HG03060 (cell line): ENCODE data around the gene PDZD2.

Experiments
- ATAC-seq: cut with Tn5 transposase; IDR thresholded peaks from one replicate; pipeline ENCODE4 v1.9.1; 2021; ENCODE audit warnings: low read depth, moderate number of reproducible peaks; ENCODE audit not compliant: unreplicated experiment

PDZD2 gene

DNA sequence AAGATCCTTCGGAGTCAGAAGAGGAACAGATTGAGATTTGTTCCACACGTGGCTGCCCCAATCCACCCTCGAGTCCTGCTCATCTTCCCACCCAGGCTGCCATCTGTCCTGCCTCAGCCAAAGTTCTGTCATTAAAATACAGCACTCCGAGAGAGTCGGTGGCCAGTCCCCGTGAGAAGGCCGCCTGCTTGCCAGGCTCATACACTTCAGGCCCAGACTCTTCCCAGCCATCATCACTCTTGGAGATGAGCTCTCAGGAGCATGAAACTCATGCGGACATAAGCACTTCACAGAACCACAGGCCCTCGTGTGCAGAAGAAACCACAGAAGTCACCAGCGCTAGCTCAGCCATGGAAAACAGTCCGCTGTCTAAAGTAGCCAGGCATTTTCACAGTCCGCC is 449.3 kb downstream of the PDZD2 start:
- ATAC-seq, result no peak

DNA sequence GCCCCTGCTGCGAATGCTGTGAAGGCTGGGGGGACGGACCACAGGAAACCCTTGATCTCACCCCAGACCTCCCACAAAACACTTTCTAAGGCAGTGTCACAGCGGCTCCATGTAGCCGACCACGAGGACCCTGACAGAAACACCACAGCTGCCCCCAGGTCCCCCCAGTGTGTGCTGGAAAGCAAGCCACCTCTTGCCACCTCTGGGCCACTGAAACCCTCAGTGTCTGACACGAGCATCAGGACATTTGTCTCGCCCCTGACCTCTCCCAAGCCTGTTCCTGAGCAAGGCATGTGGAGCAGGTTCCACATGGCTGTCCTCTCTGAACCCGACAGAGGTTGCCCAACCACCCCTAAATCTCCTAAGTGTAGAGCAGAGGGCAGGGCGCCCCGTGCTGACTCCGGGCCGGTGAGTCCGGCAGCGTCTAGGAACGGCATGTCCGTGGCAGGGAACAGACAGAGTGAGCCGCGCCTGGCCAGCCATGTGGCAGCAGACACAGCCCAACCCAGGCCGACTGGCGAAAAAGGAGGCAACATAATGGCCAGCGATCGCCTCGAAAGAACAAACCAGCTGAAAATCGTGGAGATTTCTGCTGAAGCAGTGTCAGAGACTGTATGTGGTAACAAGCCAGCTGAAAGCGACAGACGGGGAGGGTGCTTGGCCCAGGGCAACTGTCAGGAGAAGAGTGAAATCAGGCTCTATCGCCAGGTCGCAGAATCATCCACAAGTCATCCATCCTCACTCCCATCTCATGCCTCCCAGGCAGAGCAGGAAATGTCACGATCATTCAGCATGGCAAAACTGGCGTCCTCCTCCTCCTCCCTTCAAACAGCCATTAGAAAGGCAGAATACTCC is 450.4 kb downstream of the PDZD2 start:
- no peak for ATAC-seq

DNA sequence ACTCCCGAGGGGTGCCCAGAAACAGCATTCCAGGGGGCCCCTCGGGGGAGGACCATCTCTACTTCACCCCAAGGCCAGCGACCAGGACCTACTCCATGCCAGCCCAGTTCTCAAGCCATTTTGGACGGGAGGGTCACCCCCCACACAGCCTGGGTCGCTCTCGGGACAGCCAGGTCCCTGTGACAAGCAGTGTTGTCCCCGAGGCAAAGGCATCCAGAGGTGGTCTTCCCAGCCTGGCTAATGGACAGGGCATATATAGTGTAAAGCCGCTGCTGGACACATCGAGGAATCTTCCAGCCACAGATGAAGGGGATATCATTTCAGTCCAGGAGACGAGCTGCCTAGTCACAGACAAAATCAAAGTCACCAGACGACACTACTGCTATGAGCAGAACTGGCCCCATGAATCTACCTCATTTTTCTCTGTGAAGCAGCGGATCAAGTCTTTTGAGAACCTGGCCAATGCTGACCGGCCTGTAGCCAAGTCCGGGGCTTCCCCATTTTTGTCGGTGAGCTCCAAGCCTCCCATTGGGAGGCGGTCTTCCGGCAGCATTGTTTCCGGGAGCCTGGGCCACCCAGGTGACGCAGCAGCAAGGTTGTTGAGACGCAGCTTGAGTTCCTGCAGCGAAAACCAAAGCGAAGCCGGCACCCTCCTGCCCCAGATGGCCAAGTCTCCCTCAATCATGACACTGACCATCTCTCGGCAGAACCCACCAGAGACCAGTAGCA is 451.3 kb downstream of the PDZD2 start:
- ATAC-seq, result no peak

DNA sequence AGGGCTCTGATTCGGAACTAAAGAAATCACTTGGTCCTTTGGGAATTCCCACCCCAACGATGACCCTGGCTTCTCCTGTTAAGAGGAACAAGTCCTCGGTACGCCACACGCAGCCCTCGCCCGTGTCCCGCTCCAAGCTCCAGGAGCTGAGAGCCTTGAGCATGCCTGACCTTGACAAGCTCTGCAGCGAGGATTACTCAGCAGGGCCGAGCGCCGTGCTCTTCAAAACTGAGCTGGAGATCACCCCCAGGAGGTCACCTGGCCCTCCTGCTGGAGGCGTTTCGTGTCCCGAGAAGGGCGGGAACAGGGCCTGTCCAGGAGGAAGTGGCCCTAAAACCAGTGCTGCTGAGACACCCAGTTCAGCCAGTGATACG is 451.8 kb downstream of the PDZD2 start:
- no peak for ATAC-seq

DNA sequence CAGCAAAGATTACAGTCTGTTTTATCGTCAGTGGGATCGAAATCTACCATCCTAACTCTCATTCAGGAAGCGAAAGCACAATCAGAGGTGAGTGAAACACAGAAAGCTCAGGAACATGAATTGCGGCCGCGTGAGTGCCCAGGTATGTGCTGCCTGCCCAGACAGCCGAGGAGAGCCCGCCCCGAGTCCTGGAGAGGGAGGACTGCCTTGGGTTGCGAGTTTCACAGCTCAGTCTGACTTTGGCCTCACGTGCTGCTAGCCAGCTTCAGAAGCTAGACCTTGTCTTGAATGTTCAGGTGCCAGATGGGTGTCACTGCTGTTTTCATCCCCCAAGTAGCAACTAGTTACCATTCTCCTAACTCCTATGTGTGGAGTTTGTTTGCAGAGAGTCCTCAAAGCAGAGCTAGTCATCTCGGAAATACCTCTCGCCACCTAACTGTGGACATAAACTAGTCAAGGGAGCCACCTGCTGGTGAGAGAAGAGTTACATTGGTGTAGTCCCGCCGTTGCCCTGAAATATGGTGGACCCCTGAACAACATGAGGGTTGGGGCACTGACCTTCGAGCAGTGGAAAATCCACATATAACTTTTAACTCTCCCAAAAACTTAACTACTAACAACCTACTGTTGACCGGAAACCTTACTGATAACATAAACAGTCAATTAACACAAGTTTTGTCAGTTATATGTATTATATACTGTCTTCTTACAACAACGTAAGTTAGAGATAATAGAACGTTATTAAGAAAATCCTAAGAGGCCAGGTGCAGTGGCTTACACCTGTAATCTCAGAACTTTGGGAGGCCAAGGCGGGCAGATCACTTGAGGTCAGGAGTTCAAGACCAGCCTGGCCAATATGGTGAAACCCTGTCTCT is 454.2 kb downstream of the PDZD2 start:
- peak; percentile 79 for ATAC-seq

DNA sequence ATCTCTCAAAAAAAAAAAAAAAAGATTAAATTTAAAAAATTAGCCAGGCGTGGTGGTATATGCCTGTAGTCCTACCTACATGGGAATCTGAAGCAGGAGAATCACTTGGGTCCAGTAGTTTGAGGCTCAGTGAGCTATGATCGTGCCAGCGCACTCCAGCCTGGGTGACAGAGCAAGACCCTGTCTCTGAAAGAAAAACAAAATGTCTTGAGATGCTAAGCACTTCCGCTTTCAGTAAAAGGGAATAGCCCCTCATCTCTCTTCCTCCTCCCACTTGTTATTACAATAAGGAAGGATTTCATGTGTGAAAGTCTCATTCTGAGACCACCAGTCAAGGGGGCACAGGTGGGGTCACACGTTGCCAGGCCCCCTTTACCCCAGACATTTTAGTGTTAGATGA is 455.8 kb downstream of the PDZD2 start:
- no peak for ATAC-seq

DNA sequence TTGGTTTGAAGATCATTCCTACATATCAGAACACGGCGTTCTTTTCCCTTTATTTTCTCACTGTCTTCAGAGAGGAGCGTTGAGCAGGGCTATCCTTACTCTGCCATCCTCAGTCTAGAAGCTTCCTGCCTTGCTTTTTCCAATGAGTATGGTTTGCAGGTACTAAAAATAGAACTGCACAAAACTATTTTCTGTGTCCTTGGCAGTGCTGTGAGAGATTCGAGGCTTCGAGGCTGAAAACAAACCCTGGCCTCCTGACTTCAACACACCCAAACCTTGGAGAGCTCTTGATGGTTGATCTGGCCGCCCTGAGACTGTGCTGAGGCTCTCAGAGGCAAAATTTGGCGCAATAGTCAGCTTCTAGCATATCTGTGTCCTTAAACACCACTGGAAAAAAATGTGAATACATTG is 456.3 kb downstream of the PDZD2 start:
- no peak for ATAC-seq

DNA sequence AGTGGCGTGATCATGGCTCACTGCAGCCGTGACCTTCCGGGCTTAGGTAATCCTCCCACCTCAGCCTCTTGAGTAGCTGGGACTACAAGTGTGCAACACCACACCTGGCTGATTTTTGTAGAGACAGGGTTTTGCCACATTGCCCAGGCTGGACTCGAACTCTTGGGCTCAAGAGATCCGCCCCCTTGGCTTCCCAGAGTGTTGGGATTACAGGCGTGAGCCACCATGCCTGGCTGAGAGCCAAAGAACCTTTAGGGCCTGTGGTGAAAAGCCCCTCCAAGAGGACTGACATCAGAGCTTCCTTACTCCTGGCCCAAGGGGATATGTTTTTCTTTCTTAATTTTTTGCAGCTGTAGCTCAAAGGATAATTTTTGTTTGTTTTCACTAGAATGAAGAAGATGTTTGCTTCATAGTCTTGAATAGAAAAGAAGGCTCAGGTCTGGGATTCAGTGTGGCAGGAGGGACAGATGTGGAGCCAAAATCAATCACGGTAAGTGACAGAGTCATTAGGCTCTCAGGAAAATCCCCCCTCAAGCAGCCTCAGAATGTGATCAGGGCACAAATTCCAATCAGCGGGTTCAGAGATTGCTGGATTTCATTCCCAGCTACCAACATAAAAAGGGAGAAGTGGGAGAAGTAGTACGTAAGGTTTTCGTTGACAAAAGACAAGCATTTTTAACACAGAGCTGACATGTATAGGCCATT is 458.1 kb downstream of the PDZD2 start:
- ATAC-seq, result no peak

DNA sequence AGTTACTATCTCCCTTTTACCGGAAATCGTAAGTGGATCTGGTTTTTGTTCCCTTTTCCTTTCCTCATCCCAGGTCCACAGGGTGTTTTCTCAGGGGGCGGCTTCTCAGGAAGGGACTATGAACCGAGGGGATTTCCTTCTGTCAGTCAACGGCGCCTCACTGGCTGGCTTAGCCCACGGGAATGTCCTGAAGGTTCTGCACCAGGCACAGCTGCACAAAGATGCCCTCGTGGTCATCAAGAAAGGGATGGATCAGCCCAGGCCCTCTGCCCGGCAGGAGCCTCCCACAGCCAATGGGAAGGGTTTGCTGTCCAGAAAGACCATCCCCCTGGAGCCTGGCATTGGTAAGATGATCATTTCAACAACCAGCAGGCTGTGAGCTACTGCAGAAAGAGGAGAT is 459.4 kb downstream of the PDZD2 start:
- no peak for ATAC-seq

DNA sequence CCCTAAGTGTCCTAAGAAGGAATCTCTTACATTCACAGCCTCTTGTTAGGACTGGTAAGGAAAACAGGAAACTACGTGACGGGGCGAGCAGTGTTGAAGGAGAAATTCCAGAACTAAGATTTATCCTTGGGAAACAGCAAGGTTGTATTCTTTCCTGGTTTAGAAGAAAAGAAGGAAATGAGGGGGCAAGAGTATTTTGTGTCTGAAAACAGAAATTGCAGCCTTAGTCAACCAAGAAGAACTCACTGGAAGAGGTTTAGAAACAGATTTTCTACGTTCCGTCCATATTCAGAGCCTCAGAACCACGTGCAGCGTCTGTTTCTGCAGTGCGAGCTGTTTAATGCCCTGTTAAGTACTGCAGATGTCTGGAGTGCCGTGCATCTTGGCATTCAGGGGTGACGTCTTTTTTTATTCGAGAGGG is 460.0 kb downstream of the PDZD2 start:
- no peak for ATAC-seq

DNA sequence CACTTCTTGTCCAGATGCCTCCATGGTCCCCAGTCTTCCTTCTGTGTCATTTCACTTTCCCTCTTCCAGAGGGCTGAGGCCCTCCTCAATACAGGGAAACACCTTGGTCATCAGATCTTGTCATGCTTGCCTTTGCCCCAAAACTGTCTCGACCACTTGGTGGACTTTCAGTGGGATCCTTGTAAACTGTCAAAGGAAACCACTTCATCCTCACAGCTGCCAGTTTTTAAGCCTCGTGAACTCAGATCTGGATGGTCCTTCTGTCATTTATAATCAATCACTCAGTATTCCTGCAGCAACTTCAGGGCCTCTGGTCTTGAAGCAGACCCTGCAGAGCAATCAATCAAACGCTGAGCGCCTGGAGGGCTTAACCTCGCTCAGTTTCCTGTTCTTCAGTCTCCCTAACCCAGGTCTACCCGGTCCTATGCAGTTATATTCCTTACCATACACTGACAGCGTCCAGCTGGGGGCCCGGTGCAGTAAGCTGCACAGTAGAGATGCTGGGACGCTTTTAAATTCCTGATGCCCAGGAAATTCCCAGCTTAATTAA is 460.6 kb downstream of the PDZD2 start:
- no peak for ATAC-seq

DNA sequence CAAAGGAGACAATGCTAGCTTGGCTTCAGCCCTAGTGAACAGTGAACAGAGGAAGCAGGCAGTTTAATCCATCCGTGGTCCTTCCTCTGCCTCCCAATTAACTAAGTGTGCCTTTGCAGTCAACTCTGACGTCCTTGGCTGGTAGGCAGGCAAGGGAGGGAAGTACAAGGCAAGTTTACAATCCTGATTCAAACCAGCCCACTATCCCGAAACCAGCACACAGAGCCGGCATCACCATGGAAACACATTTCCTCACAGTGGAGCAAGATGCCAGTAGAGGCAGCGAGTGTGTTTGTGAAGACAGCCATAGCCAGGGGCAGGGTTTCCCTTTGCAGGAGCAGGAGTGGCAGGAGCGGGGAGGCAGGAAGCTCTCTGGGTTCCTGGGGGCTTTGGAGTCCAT is 461.3 kb downstream of the PDZD2 start:
- no peak for ATAC-seq

DNA sequence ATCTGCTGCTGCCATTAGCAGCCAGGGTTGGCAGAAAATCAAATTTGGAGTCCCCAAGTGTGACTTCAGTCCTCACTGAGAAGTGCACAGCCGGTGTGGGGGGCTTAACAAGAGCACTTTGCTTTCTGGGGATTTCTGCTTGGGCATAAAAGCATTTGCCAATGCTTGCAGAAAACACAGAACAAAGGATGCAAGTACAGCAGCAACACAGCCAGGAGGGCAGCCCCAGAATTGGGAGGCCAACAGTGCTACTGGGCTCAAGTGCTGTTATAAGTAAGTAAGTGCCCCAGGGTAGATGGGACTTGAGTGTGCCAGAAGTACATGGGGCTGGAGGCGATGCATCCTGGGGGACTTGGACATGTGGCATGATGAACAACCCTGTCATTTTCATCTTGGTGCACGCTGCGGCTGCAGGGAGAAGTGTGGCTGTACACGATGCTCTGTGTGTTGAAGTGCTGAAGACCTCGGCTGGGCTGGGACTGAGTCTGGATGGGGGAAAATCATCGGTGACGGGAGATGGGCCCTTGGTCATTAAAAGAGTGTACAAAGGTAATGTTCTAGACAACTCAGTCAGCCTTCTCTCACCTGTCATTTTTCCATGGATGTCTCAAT is 461.9 kb downstream of the PDZD2 start:
- ATAC-seq, result no peak

DNA sequence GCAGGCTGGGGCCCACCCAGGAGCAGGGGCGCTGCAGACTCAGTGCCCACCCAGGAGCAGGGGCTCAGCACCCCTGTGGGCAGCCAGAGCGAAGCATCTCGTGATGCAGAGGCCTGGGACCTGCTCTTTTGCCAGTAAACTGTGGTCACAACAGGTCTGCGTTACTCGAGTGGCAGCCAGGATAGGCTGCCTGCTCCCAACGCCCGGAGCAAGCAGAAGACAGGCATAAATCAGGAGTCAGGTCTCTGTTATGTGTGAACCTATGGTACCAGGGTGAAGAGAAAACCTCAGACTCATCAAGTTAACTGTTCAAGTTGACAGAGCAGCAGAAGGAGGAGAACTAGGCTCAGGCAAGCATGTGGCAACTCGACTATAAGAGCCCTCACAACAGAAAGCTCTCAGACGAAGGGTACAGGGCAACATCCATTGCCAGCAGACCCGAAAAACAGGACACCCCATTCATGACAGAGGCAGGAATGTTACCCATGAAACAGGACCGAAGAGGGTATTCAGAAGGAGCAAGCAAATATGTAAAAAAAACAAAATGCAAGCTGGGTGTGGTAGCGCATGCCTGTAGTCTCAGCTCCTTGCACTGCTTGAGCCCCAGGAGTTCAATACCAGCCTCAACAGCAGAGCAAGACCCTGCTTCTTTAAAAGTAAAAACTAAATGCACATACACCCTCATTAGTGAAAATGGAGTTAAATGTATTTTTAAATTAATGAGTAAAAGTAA is 463.5 kb downstream of the PDZD2 start:
- no peak for ATAC-seq

DNA sequence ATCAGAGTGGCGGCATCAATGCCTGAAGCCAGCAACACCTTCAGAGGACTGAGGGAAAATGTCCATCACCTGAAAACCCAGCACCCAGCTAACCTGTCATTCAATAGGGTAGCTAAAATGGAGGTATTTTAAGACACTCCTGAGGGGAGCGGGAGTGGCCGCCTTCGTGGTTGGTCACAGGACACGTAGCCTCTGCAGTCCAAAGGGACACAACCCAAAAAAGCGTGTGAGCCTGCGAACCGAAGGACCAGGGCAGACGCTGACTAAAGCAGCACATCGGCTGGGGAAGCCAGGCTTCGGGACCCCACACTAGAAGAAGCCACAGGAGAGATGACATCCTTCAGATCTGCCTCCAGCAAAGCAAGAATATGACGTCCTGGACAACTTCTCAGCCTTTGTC is 464.6 kb downstream of the PDZD2 start:
- no peak for ATAC-seq

DNA sequence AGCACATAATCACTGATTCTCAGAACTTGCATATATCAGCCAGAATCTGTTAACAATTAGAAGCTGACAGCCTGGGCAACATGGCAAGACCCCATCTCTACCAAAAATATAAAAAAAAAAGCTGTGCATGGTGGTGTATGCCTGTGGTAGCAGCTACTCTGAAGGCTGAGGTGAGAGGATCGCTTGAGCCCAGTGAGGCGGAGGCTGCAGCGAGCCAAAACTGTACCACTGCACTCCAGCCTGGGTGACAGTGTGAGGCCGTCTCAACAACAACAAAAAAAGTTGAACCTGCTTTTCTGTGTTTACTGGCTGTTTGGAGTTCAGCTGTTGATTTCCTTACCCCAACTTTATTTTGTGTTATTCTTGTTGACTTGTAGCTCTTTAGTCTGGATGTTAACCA is 468.4 kb downstream of the PDZD2 start:
- no peak for ATAC-seq

DNA sequence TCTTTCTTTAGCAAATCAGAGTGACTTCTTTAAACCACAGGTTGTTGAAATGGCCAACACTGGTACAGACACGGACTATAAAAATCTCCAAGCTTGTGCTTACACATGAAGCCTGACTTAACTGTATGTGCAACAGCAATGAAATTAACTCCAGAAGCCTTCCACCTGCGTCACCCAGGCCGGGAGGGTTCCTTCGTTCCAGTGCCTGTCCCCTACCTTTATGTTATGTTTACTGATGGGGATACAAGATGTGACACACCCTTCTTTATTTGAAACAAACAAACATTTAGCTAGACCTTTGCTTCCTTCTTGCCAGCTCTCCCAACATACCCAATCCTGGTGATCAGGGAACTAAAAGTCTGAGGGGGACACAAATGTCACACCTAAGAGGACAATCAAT is 469.2 kb downstream of the PDZD2 start:
- ATAC-seq, result no peak

DNA sequence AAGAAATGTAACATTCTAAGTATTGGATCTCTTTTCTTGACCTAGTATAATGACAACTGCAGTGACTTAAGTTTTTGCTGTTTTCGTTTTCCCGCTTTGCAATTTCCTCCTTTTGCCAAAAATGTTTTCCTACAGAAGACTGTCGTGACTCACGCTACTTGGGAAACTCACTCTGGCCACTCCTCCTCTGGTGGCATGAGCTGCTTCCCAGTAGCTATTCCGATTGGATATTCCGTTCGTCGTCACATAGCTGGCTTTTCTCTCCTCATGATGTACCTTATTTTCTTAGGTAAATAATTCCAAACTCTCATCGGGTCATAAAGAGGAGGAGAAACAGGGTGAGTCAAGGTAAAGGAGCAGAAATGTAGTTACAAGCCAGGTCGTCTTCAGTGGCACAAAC is 470.3 kb downstream of the PDZD2 start:
- no peak for ATAC-seq

DNA sequence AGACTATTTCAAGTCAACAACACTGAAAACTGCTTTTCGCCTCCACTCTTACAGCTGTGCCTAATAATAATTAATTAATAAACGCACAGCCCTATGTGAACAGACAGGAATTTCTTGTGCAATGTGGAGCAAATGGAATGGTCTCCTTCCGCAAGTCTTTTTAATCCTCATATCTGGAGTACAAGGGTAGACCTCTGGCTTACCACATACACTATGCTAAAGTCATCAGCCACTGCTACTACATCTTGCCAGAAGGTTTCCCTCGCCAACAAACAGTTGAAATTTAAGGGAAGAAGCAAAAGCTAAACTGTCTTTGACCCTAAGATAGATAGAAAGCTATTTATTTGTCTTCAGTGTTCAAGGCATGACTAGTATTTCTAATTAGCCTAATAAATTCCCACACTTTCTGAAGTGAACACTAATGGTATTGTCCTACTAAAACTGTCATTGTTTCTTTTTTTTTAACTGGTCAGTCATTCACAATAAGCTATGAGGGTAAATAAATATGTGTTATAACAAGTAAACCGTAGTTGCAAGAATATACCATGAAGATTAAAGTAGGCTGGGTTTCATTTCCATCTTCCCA is 471.3 kb downstream of the PDZD2 start:
- no peak for ATAC-seq
